H1 (cell line): ENCODE data around the gene PEX16. TPM values are rescaled to one million over a fixed set of nuclear protein-coding genes. Genes with fewer than 3 reads are reported as not detected.

Source experiments
- ATF3 ChIP-seq: IDR thresholded peaks from 2 replicates; pipeline ENCODE4 v1.6.1; 2011; ENCODE audit warnings: low read depth, mild to moderate bottlenecking, low read length; ENCODE audit not compliant: insufficient read depth
- BCL11A ChIP-seq, 2 experiments: IDR thresholded peaks; one replicate each; pipeline ENCODE4 v1.6.1; 2011; ENCODE audit warnings: low read depth in 2 of 2, low read length in 2 of 2, mild to moderate bottlenecking in 2 of 2
- BRCA1 ChIP-seq: IDR thresholded peaks from 2 replicates; pipeline ENCODE4 v1.6.1; 2012; ENCODE audit warnings: low read depth, low read length, improper control_type of control experiment
- CHD7 ChIP-seq: fragments of 300-600 bp; sonication (generic); IDR thresholded peaks from 2 replicates; pipeline ENCODE4 v1.7.1; 2012; ENCODE audit warnings: low read length, moderate library complexity, mild to moderate bottlenecking, inconsistent platforms; ENCODE audit not compliant: insufficient replicate concordance
- E2F6 ChIP-seq: IDR thresholded peaks from 2 replicates; pipeline ENCODE4 v1.6.1; 2012; ENCODE audit warnings: inconsistent platforms
- JUN ChIP-seq: IDR thresholded peaks from 2 replicates; pipeline ENCODE4 v1.6.1; 2011; ENCODE audit warnings: low read depth, mild to moderate bottlenecking, improper control_type of control experiment, low read length
- NRF1 ChIP-seq: IDR thresholded peaks from 2 replicates; pipeline ENCODE4 v1.6.1; 2011; ENCODE audit warnings: mild to moderate bottlenecking, low read depth, low read length, improper control_type of control experiment
- POLR2AphosphoS5 ChIP-seq: IDR thresholded peaks from 2 replicates; pipeline ENCODE4 v1.6.1; 2011; ENCODE audit warnings: low read depth, low read length
- POU5F1 ChIP-seq: IDR thresholded peaks from 2 replicates; pipeline ENCODE4 v1.6.1; 2011; ENCODE audit warnings: low read depth, mild to moderate bottlenecking, low read length, moderate library complexity
- SIRT6 ChIP-seq: IDR thresholded peaks from one replicate; pipeline ENCODE4 v1.7.1; 2012; ENCODE audit warnings: low read length, inconsistent platforms
- SIX5 ChIP-seq: IDR thresholded peaks from 2 replicates; pipeline ENCODE4 v1.6.1; 2011; ENCODE audit warnings: mild to moderate bottlenecking, low read depth, low read length
- SRF ChIP-seq: IDR thresholded peaks from 2 replicates; pipeline ENCODE4 v1.6.1; 2011; ENCODE audit warnings: mild to moderate bottlenecking, low read depth, low read length, moderate library complexity
- polyA plus RNA-seq, 7 experiments: library from polyadenylated mRNA; depleted of rRNA in 3 of 7; stranded (reverse) in 5 of 7; unstranded in 2 of 7; fragments of >200 nt in 5 of 7; fragments of 200-250 nt in 2 of 7; gene quantifications; 1 replicate in 5 of 7; 2 replicates in 1 of 7; 4 replicates in 1 of 7; pipeline versions ENCODE4 v1.2.1 to v1.2.3, GENCODE V29; 2011 to 2013; ENCODE audit warnings: missing spikeins in 2 of 7, mixed read lengths in 2 of 7
- total RNA-seq: library from RNA; stranded (reverse); fragmentation: NEBNext Ultra II Directional; extraction: Animal tissue kit (Norgen Biotek cat#: 25700); gene quantifications from 2 replicates; pipeline ENCODE4 v1.2.1, GENCODE V29; 2021

Gene PEX16
- total and polyA plus RNA-seq, 2 of the 8 experiments (the other 6 are each of a cell fraction or from before 2014, with no cell fraction given), result 29.2 to 36.0 TPM

- TF ChIP-seq CHD7 (no peak), BCL11A (IDR thresholded peaks at IDR 0.05; ENCODE audit: low read depth in 2 of 2, low read length in 2 of 2) (no peak), POU5F1 (no peak), ATF3 (no peak), JUN (no peak), E2F6 (no peak), SIX5 (no peak), BRCA1 (no peak), SRF (no peak), SIRT6 (no peak), POLR2AphosphoS5 (no peak), NRF1 (no peak)
Measured at GRCh38 chr11:45889555-45889954, 28.1 kb downstream of the PEX16 start (continued).
